Muscle of arm (tissue), 12 donors: ENCODE data around the gene P2RX6. TPM values are rescaled to one million over a fixed set of nuclear protein-coding genes. Genes with fewer than 3 reads are reported as not detected.
"Not testable (repeated sequence)": the region's sequence is repeated elsewhere in the genome, so short reads cannot be mapped to it uniquely, and the experiment has no call there.

ENCODE experiments used
- DNase-seq: peaks from one replicate; pipeline ENCODE4 v3.0.0-alpha.2; 2013
- polyA plus RNA-seq, 12 donors: library from polyadenylated mRNA; unstranded; fragments of 120-200 nt; gene quantifications; one replicate each; pipeline ENCODE4 v1.2.1, GENCODE V29; 2013; ENCODE audit not compliant: insufficient read length in 12 of 12

Gene P2RX6
- polyA plus RNA-seq, 12 donors, result 8.9 to 26.8 (median 18.3) TPM; not detected in 1

GRCh38 chr22:21051145-21051830 is 36.3 kb downstream of the P2RX6 start:
- no peak for DNase-seq

DNA sequence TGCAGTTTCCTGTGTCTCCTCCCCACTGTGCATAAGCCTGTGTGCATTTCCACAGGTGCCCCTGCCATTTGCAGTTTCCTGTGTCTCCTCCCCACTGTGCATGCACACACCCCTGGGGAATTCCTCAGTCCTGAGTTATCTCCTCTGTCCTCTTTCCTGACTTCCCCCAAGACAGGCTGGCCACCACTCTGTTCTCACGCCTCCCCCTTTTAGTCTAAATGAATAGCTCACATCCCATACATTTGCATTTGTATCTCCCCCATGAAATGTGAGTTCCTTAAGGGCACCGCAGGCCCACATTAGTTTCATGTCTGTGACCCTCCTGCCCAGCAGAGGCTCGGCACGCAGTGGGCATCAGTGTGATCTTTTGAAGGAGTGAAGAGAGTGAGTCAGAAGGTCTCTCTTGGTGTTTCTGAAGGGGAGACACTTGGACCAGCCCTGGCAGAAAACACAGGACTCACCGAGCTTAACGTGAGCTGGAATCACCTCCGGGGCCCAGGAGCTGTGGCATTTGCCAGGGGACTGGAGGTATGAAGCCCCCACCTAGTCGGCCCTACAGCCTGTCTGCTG is 37.0 kb downstream of the P2RX6 start:
- no peak for DNase-seq

DNA sequence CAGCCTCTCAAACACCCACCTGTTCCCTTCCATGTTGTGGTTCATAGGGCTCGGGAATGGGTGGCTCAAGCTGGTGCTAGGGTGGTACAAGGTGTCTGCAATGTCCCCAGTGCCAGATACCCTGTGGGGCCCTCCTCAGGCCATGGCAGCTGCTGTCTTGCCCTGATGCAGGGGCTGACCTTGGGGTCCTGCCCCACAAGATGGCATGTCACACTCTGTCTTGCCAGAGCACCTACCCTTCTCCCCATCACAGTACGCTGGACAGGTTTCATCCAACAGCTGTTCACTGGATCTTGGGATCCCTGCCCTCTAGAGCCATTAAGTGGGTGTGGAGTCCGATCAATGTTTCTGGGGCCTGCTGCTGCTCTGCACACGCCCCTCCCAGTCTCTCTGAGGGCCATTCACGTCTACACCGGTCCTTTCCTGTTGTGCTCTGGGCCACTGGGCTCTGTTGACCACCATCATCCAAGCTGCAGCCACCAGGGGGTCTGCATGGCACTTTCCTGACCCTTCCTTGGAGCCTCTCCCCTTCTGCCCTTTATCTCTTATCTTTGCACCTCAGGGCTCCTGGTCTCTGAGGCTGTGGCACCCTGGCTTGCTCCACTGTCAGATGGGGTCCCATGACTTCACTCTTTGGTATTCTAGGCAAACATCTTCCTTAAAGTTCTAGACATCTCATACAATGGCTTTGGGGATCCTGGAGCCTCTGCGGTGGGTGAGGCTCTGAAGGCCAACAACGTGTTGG is 37.9 kb downstream of the P2RX6 start:
- no peak for DNase-seq

GRCh38 chr22:21054046-21054713 is 39.2 kb downstream of the P2RX6 start:
- no peak for DNase-seq

DNA sequence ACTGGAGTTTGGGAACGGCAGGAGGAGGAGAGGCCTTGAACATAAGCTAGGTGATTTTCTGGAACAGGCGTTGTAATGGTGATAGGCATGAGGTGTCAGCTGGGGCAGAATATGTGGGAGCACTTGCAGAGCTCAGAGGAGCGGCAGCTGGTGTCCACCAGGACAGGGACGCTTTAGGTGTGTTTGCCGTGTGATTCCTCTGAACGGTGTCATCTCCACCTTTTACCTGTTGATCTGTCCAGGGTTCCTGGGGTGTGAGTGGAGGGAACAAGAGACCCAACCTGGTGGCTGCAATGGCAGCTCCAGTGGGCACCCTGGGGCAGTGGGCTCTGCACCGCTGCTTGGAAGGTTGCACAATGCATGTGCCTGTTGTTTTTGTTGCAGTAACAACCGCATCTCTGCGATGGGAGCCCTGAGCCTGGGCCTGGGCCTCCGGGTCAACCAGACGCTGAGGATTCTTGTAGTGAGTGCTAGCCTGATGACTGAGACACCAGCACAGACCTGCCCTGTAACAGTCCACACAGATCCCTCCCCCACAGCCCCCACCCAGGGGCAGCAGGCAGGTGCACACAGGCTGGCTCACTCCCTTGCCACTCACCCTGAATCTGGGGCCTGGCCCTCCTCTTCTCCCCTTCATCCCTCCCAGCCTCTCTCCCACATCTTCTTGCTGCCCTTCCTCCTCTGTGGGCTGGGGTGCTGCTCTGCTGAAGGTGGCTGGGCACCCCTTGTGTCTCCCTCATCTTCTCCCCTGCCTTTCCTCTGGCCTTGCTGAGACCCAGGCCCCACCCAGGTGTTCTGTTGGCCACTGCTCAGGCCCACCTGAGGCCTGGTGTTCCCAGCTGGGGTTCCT is 40.0 kb downstream of the P2RX6 start:
- no peak for DNase-seq

DNA sequence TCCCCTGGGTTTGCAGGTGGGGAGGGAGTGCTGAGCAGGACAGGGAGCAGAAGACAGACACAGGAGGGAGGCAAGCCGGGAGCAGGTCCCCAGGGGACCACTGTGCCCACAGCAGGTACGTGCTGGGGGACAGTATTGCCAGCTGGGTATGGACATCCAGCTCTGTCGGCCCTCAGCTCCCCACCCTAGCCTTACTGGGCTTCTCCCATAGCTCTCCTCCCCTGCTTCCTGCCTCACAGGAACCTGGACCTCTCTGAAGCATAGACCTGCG is 40.5 kb downstream of the P2RX6 start:
- no peak for DNase-seq

DNA sequence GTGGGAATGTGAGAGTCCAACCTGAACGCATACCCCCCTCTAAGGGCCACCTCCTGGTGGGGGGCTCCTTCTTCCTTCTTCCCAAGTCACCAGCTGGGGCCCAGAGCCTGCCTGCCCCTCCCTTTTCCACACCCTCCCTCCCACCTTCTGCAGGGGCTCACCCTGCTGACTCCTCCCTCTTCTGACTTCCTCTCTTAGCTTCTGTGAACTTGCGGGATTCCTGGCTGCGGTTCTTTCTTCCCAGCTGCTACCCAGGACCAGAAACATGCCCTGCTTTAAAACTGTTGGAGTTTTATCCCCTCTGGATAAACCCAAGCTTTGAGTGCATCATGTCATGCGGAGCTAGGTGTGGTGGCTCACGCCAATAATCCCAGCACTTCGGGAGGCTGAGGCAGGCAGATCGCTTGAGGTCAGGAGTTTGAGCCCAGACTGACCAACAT is 40.9 kb downstream of the P2RX6 start:
- no peak for DNase-seq

GRCh38 chr22:21060363-21060762 is 45.4 kb downstream of the P2RX6 start:
- not testable (repeated sequence) for DNase-seq

GRCh38 chr22:21061660-21062321 is 46.8 kb downstream of the P2RX6 start:
- DNase-seq, result not testable (repeated sequence)

GRCh38 chr22:21064425-21064824 is 49.5 kb downstream of the P2RX6 start:
- DNase-seq, result not testable (repeated sequence)

DNA sequence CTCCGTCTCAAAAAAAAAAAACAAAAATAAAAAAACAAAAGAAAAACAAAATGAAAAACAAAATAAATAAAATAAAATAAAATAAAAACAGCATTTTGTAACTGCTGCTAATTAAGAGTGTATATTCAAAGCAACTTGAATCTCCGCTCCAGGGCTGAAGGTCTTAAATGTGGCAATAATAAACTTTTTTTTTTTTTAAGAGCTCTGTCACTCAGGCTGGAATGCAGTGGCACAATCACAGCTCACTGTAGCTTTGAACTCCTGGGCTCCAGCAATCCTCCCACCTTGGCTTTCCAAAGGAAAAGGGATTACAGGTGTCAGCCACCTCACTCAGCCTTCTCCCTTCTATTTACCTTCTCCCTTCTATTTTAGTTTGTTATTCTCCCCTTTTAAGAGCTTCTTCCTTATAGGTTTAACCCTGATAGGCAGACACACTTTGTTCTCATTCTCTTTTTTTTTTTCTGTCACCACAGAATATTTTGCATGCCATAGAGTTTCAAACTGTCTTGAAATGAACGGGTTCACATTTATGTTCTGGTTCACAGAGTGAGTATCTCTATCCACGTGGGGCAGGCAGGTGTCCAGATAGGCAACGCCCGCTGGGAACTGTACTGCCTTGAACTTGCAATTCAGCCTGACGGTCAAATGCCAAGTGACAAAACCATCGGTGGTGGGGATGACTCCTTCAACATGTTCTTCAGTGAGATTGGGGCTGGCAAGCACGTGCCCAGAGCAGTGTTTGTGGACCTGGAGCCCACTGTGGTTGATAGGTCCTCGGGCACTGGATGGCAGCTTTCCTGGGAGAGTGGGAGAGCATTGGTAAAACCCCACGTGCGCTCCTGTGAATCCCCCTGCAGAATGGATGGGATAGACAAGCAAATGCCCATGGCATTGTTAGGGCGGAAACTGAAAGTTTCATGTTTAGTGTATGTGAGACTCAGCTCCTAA is 50.2 kb downstream of the P2RX6 start:
- no peak for DNase-seq

DNA sequence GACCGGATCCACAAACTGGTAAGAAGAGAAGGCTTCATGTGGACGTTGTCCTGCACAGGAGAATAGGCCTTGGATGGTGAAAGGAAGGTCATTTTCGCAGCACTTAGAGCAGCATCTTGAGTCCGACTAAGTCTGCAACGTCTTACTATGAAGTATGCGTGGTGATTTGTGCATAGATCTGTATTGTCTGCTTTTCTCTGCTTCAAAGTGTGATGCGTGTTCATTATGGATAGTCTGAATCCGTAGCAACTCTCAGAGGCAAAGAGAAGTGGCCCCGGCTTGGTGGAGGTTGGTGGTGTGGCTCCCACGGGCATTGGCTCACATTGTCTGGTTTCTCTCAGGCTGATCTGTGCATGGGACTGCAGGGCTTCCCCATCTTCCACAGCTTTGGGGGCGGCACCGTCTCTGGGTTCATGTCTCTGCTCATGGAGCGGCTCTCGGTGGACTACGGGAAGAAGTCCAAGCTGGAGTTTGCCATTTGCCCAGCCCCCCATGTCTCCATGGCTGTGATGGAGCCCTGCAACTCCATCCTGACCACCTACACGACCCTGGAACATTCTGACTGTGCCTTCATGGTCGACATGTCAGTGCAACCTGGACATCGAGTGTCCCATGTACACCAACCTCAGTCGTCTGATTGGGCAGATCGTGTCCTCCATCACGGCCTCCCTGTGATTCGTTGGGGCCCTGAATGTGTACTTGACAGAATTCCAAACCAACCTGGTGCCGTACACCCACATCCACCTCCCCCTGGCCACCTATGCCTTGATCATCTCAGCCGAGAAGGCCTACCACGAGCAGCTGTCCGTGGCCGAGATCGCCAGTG is 52.3 kb downstream of the P2RX6 start:
- DNase-seq, result no peak

GRCh38 chr22:21067901-21068680 is 53.1 kb downstream of the P2RX6 start:
- no peak for DNase-seq

DNA sequence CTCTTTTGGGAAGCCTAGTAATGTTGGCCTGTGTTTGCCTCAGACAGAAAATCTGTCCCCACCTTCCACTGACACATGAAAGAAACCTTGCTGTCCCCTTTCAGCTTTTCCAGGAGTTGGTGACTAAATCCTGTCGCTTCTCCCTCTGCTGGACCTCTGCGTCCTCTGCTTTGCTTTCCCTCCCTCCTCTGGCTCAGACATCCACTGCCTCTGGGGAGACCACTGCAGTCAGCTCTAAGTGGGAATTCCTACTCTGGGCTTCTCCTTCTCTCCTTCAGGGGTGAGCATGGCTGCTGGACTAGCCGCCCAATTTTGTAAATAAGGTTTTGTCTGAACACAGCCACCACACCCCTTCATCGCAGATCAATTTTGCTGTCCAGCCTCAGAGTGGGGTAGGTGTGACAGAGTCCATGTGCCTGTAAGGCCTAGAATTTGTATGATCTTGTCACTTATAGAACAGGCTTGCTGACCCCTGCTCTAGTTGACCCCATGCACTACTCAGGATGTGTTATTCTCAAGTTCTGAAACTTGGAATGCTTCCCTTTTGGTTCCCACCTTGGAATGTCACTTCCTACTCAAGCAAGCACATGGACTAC is 53.8 kb downstream of the P2RX6 start:
- DNase-seq, result no peak

- no peak for DNase-seq
Measured at GRCh38 chr22:21069375-21069774, 54.4 kb downstream of the P2RX6 start.

DNA sequence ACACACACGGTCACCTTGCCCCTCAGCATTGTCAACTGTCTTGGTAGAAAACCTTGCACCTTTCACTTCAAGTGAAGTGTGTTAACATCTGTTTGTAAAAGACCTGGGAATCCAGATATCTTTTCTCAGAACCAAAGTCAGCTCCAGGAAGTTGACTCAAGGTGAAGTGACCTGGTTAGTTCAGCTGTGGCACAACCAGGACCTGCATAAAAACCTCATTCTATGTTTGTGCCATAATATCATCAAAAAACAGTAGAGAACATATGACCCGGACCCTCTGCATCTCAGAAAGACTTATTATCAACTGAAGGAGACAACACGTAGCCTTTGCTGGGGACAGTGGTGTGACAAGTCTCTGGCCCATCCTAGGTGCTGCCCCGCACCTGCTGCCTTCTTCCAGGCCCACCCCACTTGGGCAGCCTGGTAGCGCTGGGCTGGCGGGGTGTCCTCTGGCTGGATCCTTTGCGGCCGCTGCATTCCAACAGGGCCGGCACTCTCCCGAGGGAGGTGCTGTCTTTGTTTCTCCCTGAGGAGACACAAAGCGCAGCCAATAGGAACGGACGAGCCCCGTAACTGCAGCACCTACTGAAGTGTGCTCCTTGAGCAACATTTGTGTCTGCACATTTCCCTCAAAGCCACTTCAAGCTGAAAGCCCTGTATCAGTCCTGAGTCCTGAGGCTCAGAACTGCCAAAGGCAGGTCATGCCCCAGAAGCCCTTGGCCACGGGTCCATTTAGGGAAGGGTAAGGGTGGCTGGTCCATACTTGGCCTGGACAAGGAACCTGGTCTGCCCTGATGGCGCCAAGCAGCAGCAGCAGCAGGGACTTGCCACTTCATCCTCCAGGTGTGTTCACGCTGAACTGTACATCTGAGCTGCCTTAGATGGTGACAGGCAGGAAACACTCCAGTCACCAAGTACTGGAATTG is 56.0 kb downstream of the P2RX6 start:
- no peak for DNase-seq

DNA sequence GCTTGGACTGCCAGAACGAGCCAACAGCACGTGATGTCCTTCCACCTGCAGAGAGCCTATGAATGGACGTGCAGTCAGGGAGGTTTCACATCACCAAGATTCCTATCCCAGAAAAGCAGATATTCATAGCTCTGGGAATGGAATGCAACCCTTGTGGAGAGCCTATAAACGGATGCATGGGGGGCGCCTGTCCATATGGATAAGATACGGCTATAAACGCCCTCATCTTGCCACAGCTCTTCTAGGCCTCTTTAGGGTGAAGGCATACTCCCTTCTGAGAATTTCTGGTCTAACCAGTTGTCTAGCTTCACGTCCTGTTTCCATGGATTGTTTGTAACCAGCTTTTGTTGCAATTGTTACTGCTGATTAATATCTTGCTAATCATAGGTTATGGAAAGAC is 56.8 kb downstream of the P2RX6 start:
- not testable (repeated sequence) for DNase-seq
